ENCODE results near the gene EPHA3. TPM values are rescaled to one million over a fixed set of nuclear protein-coding genes. Genes with fewer than 3 reads are reported as not detected.

Gene EPHA3
- total RNA-seq, 2 experiments from 2014 or later, result not detected

DNA sequence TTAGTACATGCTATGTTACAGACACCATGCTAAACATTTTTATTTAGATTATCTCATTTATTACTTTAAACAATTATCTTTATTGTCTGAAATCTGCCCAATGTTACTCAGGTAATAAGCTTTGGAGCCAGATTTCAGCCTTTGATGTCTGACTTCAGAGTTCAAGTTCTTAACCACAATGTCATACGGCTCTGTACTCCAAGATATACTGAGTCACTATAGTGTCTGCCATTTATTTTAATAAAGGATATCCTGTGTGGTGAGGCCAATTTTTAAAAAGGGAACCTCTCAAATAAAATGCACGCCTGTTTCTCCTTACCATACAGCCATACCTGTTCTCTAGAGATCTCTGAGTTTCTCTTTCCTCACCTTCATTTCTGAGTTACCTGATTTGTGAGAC, 193.1 kb downstream of the EPHA3 start:
- Mint-ChIP-seq H3K27me3 (no peaks in the 10 kb centered on the region), H3K4me1 (no peaks in the 10 kb centered on the region), H3K9me3 (peaks cover 2% of the 10 kb centered on the region), H3K4me3 (no peak overlapping the region), H3K27ac (no peak overlapping the region), H3K36me3 (no peaks in the 10 kb centered on the region)
- DNase-seq (no peak), ATAC-seq (ENCODE audit: low read depth) (no peak)
- POLR2A ChIA-PET, result no interaction called here

DNA sequence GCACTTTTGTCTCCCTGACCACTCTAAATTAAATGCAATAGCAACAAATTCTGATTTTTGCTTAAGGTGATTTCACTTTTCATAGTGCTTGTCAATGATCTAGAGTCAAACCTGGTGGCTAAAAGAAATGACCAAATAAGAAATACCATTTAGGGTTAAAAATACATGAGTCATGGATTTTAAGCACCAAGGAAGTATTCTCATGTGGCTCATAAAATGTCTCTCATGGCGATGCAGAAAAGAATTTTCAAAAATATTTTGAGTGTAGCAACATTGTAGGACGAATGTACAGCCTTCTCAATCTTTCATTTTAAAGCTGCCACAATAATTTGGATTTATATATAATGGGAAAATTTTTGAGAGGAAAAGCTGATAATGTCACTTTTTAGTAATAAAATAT, 193.6 kb downstream of the EPHA3 start:
- Mint-ChIP-seq H3K27me3 (no peaks in the 10 kb centered on the region), H3K27ac (no peak overlapping the region)

DNA sequence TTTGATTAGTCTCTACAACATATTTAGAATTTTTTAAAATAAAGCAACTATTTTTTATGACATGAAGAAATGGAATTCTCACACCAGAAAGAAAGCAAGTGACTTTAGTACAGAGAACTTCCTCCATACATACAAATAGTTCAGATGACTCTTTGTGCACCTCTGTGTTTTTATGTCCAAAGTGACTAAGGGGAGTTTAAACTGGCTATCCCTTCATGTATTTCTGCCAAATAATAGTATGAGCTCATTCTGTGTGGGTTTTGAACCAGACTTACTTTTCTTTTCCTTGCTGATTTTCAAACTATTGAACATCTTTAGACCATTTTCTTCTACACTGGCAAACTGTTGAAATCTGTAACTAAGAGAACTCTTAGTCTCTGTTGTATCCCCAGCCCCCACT, 196.3 kb downstream of the EPHA3 start:
- POLR2A ChIA-PET, result no interaction called here
- no peaks in the 10 kb centered on the region for H3K4me1 Mint-ChIP-seq
- no peak overlapping the region for H3K4me3 Mint-ChIP-seq
- no peaks in the 10 kb centered on the region for H3K27me3 Mint-ChIP-seq
- no peaks in the 10 kb centered on the region for H3K36me3 Mint-ChIP-seq
- no peaks in the 10 kb centered on the region for H3K9me3 Mint-ChIP-seq
- ATAC-seq (ENCODE audit: low read depth), result no peak
- H3K27ac Mint-ChIP-seq, result no peak overlapping the region
- no peak for DNase-seq

More for the DNA sequence above, 193.6 kb downstream of the EPHA3 start:
- no peak for DNase-seq
- POLR2A ChIA-PET, result no interaction called here
- Mint-ChIP-seq H3K36me3 (no peaks in the 10 kb centered on the region), H3K4me1 (no peaks in the 10 kb centered on the region), H3K4me3 (no peak overlapping the region), H3K9me3 (peaks cover 1% of the 10 kb centered on the region)
- ATAC-seq (ENCODE audit: low read depth), result no peak

DNA sequence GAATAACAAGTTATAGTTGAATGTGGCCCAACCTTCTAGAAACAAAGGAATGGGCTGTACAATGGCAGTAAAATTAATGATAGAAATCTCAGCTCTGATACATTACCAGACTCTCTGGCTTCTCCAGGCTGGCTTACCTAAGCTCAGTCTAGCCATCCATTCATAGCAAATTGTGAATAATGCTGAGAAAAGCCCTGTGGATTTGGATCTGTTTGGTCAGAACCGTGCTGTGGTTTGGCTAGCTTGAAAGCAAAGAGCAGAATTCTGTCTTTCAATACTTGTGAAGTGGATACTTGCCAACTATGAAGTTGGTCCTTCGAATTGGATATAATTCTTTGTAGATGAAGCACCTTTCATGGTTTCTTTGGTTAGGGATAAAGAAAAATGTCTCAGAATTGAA, 199.1 kb downstream of the EPHA3 start:
- no peak overlapping the region for H3K27ac Mint-ChIP-seq
- DNase-seq, result no peak
- POLR2A ChIA-PET, result no interaction called here

DNA sequence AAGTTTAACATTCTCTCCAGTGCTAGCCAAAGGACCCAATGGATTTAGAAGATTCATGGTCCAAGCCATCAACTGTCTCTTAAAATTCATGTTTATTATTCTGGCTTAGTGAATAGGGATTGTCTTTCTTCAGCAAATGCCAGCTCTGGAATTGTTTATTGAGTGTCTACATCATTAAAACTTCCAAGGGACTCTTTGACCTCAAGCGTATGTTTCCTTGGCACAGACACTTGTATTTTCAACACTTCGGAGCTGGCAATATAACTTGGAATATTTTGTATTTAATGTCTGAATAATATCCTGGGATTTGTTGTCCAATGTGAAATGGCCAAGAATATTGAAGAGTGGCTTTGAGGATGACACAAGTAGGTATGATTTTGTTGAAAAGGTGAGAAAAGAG, 204.2 kb downstream of the EPHA3 start:
- H3K4me3 Mint-ChIP-seq, result no peak overlapping the region
- DNase-seq (no peak), ATAC-seq (ENCODE audit: low read depth) (no peak)
- H3K27ac Mint-ChIP-seq, result no peak overlapping the region
- no peaks in the 10 kb centered on the region for H3K27me3 Mint-ChIP-seq
- POLR2A ChIA-PET, result no interaction called here
- no peaks in the 10 kb centered on the region for H3K9me3 Mint-ChIP-seq
- H3K36me3 Mint-ChIP-seq, result no peaks in the 10 kb centered on the region
- H3K4me1 Mint-ChIP-seq, result no peaks in the 10 kb centered on the region

More for the DNA sequence above, 199.1 kb downstream of the EPHA3 start:
- Mint-ChIP-seq H3K4me1 (no peaks in the 10 kb centered on the region), H3K4me3 (no peak overlapping the region), H3K36me3 (no peaks in the 10 kb centered on the region), H3K27me3 (no peaks in the 10 kb centered on the region), H3K9me3 (no peaks in the 10 kb centered on the region)
- no peak for ATAC-seq (ENCODE audit: low read depth)

DNA sequence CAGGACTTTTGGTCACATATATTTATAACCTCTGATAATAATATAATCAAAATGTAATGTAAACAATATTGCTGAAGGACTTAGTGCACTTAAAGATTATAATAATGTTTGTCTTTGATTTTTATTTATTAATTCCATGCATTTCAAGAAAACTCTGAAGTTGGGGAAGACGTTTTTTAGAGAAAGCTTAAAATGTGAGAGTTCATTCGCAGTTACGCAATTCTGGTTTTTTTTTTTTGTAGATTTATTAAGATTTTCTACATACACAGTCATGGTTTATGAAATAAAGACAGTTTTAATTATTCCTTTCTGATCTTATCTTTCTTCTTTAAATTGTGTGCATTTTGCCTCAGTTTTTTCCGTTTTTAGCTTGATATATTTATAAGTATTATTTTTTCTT, 204.7 kb downstream of the EPHA3 start:
- ATAC-seq (ENCODE audit: low read depth) (no peak), DNase-seq (no peak)
- Mint-ChIP-seq H3K27ac (no peak overlapping the region), H3K27me3 (no peaks in the 10 kb centered on the region), H3K4me1 (no peaks in the 10 kb centered on the region), H3K4me3 (no peak overlapping the region), H3K36me3 (no peaks in the 10 kb centered on the region), H3K9me3 (no peaks in the 10 kb centered on the region)
- POLR2A ChIA-PET, result no interaction called here

DNA sequence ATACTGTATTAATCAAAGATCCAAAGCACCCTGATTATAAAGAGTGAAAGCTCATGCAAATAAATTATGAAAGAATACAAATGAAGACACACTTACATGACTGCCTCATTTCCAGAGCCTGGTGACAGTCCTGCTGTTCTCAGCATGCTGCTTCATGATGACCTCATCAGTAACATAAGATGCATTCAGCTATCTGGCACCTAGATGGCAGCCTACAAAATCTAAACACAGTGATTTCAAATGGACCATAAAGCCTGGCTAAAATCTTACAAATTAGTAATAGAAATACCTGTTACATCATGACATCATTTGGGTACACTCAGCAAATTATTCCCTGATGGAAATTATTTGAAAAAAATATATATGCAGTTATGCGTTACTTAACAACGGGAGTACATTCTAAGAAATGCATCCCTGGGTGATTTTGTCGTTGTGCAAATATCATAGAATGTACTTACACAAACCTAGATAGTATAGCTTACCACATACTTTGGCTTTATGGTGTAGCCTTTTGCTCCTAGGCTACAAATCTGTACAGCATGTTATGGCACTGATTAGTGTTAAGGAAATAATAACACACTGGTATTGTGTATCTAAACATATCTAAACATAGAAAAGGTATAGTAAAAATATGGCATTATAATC, 207.2 kb downstream of the EPHA3 start:
- no peaks in the 10 kb centered on the region for H3K4me1 Mint-ChIP-seq
- no peak overlapping the region for H3K4me3 Mint-ChIP-seq
- no peaks in the 10 kb centered on the region for H3K36me3 Mint-ChIP-seq
- peaks cover 1% of the 10 kb centered on the region for H3K9me3 Mint-ChIP-seq
- POLR2A ChIA-PET, result no interaction called here
- H3K27me3 Mint-ChIP-seq, result no peaks in the 10 kb centered on the region
- DNase-seq, result no peak
- ATAC-seq (ENCODE audit: low read depth), result no peak
- no peak overlapping the region for H3K27ac Mint-ChIP-seq

DNA sequence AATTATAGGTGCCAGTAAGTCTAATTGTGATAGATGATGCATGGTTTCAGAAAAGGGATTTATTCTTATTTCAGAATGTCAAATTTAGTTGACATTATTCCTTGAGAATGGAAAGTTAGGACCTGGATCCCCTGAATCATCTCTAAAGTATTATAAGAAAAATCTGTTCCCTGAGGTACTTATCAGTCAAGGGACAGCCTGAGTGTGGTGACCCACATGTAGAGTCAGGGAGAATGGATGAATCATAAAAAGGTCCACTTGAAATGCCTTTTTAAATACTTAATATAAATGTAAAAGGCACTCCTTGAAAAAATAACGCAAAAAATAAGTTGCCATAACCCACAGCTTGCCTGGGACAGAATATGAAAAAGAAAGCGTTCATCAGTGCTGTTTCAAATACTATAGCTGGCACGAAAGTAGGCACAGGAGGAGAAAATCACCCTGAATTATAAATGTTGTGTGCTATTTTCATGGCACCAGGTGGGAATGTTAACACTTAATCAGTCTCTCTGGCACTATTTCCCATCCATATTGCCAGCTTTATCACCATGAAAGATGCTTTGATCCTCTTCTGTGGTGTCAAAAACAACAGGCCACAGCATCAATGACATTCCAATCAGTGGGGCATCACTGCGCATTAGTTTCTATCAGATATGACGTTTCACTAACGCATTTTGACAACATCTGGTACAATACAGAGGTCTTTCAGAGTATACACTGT, 208.5 kb downstream of the EPHA3 start:
- Mint-ChIP-seq H3K4me3 (no peak overlapping the region), H3K36me3 (no peaks in the 10 kb centered on the region), H3K27me3 (no peaks in the 10 kb centered on the region), H3K27ac (no peak overlapping the region), H3K9me3 (peaks cover 1% of the 10 kb centered on the region), H3K4me1 (no peaks in the 10 kb centered on the region)
- DNase-seq (no peak), ATAC-seq (ENCODE audit: low read depth) (no peak)
- POLR2A ChIA-PET, result no interaction called here

DNA sequence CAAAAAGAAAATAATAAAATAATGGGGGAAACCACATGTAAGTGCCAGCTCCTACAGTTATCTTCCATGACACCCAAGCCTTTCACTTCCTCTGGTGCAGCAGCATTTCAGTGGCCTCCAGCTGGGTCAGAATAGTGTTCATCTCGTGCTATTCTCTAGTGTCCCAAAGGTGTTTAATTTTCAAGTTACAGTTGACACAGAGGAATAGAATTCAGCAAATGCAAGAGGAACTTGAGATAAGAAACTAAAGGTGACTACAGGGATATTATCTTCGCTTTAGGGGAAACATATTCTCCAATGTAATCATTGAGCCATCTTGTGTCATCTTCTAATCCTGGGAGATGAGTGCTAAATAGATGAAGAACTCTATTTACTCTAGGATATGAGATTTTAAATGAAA, 212.8 kb downstream of the EPHA3 start:
- DNase-seq (no peak), ATAC-seq (ENCODE audit: low read depth) (no peak)
- H3K4me3 Mint-ChIP-seq, result no peak overlapping the region
- no peaks in the 10 kb centered on the region for H3K27me3 Mint-ChIP-seq
- H3K27ac Mint-ChIP-seq, result no peak overlapping the region
- POLR2A ChIA-PET, result no interaction called here
- no peaks in the 10 kb centered on the region for H3K4me1 Mint-ChIP-seq
- no peaks in the 10 kb centered on the region for H3K36me3 Mint-ChIP-seq
- peaks cover 1% of the 10 kb centered on the region for H3K9me3 Mint-ChIP-seq

DNA sequence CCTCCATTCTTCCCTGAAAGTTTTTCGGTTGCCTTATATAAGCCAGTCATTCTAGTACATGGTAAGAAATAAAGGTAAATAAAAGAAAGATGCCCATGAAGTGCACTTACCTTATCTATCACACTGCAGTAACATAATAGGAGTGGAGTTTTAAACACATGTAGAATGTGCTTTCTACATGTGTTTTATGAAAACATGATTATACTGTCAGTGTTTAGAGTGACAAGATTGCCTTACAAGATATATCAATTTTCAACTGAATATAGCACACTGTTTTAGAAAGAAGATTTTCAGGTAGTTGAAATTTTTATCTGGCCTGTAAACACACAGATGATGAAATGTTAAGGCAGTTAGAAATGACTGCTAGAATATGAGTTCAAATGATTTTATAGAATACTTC, 219.6 kb downstream of the EPHA3 start:
- DNase-seq, result no peak
- no peak for ATAC-seq (ENCODE audit: low read depth)

DNA sequence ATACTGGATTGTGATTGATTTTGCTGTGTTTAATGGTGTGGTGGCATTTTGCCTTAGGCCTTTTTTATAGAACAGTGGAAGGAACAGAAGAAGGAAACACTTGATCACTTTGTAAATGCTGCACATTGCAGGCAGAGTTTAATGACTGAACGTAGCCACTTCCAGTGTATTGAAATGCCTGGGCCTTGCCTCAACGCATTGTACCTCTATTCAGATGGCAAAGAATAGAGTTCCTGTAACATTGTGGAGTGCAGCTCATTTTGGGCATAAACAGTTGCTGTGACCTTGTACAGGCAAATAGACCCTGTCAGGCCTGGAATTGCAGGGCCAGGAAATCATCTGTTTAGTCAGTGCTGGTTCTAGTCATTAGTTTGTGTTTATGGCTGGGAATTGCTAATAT, 225.0 kb downstream of the EPHA3 start:
- Mint-ChIP-seq H3K36me3 (no peaks in the 10 kb centered on the region), H3K27ac (no peak overlapping the region), H3K27me3 (no peaks in the 10 kb centered on the region), H3K4me1 (no peaks in the 10 kb centered on the region), H3K9me3 (peaks cover 2% of the 10 kb centered on the region), H3K4me3 (no peak overlapping the region)
- no peak for DNase-seq
- POLR2A ChIA-PET, result no interaction called here
- no peak for ATAC-seq (ENCODE audit: low read depth)

More for the DNA sequence above, 219.6 kb downstream of the EPHA3 start:
- H3K27ac Mint-ChIP-seq, result no peak overlapping the region
- H3K4me3 Mint-ChIP-seq, result no peak overlapping the region
- no peaks in the 10 kb centered on the region for H3K36me3 Mint-ChIP-seq
- H3K27me3 Mint-ChIP-seq, result no peaks in the 10 kb centered on the region
- H3K9me3 Mint-ChIP-seq, result peaks cover 2% of the 10 kb centered on the region
- H3K4me1 Mint-ChIP-seq, result no peaks in the 10 kb centered on the region
- POLR2A ChIA-PET, result no interaction called here

DNA sequence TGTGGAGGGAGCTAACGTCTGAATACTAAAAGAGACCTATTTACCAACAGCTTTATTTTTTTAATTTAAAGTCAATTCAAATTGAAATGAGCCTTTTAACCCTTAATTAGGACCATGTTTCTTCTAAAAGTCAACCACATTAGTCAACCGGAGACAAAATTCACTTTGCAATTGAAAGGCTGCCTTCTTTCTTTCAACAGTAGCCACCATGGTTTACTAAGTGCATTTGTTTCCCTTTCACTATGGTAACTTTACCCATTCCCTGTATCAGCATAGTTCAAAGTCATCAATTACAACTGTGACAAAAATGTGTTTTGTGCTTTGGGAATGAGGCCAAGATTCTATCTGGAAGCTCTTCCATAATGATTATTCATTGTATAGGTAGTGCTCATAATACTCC, 225.4 kb downstream of the EPHA3 start:
- ATAC-seq (ENCODE audit: low read depth), result no peak
- Mint-ChIP-seq H3K4me1 (no peaks in the 10 kb centered on the region), H3K27ac (no peak overlapping the region), H3K4me3 (no peak overlapping the region), H3K27me3 (no peaks in the 10 kb centered on the region), H3K9me3 (peaks cover 2% of the 10 kb centered on the region), H3K36me3 (no peaks in the 10 kb centered on the region)
- DNase-seq, result no peak
- POLR2A ChIA-PET, result no interaction called here

DNA sequence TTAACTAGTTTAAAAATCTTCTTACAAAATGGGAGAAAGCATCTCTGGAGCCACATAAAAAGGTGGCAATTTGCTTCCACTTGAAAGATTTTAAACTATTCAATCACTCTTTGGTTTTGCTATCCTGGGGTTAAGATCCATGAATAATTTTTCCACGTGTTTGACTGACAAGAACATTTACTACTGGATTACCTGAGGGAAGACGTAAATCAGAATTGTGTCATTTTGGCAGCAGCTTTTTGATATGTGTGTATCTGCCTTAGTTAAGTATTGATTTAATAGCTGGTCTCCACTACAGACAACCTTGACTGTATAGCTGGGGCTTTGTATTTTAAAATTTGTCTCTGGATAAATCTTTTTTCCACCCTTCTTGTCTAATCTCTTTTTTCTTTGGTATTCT, 228.3 kb downstream of the EPHA3 start:
- H3K36me3 Mint-ChIP-seq, result no peaks in the 10 kb centered on the region
- H3K9me3 Mint-ChIP-seq, result no peaks in the 10 kb centered on the region
- no peak for ATAC-seq (ENCODE audit: low read depth)
- no peaks in the 10 kb centered on the region for H3K27me3 Mint-ChIP-seq
- no peak for DNase-seq
- H3K4me1 Mint-ChIP-seq, result no peaks in the 10 kb centered on the region
- no peak overlapping the region for H3K4me3 Mint-ChIP-seq
- POLR2A ChIA-PET, result no interaction called here
- no peak overlapping the region for H3K27ac Mint-ChIP-seq

DNA sequence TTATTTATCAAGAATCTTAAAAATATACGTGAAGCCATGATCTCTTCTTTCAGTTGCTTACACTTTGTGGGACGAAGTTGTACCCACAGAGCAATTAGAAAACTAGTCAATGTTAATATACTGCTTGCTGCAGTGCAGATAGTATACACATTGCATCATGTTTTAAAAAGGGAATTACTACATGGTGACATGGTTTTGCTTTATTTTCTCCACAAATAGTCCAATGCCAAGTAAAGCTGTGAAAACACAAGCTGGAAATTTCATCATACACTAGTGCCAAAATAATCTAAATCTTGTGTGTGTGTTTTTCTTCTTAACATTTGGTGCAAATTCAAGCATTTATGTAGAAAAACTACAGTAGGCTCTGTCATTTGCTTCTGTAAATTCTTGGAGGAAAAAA, 233.0 kb downstream of the EPHA3 start:
- no peak overlapping the region for H3K4me3 Mint-ChIP-seq
- H3K36me3 Mint-ChIP-seq, result no peaks in the 10 kb centered on the region
- H3K9me3 Mint-ChIP-seq, result peaks cover 4% of the 10 kb centered on the region
- H3K27me3 Mint-ChIP-seq, result no peaks in the 10 kb centered on the region
- H3K27ac Mint-ChIP-seq, result no peak overlapping the region
- POLR2A ChIA-PET, result no interaction called here
- DNase-seq, result no peak
- no peaks in the 10 kb centered on the region for H3K4me1 Mint-ChIP-seq
- no peak for ATAC-seq (ENCODE audit: low read depth)
